HCT116 (cell line): ENCODE results near the gene MTREX.

Experiments used
- POLR2AphosphoS5 ChIP-seq: IDR thresholded peaks from 2 replicates; pipeline ENCODE4 v1.6.1; 2011; ENCODE audit warnings: mild to moderate bottlenecking, low read depth, low read length, moderate library complexity
- ZNF274 ChIP-seq: fragments of 200-500 bp; sonication (Bioruptor generic); IDR thresholded peaks from 2 replicates; pipeline ENCODE4 v1.6.1; 2014; ENCODE audit warnings: mild to moderate bottlenecking, low read depth, low read length, inconsistent platforms
- TF ChIP-seq, protein P1 (sequence below), 3 experiments: fragments of 200-600 bp in 1 of 3; sonication (generic) in 1 of 3; IDR thresholded peaks in 2 of 3; conservative IDR thresholded peaks in 1 of 3; 2 replicates each; pipeline ENCODE4 v1.5.1; 2012 to 2017; ENCODE audit warnings: low read depth in 2 of 3, low read length in 2 of 3, antibody characterized with exemption in 1 of 3, borderline replicate concordance in 1 of 3, control low read depth in 1 of 3, mild to moderate bottlenecking in 1 of 3, mixed read lengths in 1 of 3, mixed run types in 1 of 3, moderate library complexity in 1 of 3; ENCODE audit not compliant: insufficient read depth in 1 of 3

DNA sequence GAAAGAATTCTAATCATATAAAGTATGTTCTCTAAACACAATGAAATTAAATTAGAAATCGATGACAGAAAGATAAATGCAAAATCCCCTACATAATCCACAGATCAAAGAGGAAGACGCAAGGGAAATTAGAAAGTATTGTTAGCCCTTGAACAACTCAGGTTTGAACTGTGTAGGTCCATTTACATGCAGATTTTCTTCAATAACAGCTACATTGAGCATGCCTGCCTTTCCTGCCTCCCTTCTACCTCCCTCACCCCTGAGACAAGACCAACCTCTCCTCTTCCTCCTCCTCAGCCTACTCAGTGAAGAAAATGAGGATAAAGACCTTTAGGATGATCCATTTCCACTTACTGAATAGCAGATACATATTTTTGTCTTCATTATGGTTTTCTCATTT, 151.8 kb downstream of the MTREX start:
- TF ChIP-seq ZNF274 = no peak
- TF ChIP-seq POLR2AphosphoS5 = no peak
- TF ChIP-seq, protein P1, sequence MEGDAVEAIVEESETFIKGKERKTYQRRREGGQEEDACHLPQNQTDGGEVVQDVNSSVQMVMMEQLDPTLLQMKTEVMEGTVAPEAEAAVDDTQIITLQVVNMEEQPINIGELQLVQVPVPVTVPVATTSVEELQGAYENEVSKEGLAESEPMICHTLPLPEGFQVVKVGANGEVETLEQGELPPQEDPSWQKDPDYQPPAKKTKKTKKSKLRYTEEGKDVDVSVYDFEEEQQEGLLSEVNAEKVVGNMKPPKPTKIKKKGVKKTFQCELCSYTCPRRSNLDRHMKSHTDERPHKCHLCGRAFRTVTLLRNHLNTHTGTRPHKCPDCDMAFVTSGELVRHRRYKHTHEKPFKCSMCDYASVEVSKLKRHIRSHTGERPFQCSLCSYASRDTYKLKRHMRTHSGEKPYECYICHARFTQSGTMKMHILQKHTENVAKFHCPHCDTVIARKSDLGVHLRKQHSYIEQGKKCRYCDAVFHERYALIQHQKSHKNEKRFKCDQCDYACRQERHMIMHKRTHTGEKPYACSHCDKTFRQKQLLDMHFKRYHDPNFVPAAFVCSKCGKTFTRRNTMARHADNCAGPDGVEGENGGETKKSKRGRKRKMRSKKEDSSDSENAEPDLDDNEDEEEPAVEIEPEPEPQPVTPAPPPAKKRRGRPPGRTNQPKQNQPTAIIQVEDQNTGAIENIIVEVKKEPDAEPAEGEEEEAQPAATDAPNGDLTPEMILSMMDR (IDR thresholded peaks at IDR 0.05 in 2 of 3, conservative IDR thresholded peaks at IDR 0.05 in 1 of 3; ENCODE audit: borderline replicate concordance in 1 of 3, insufficient read depth in 1 of 3, low read depth in 2 of 3, low read length in 2 of 3) = no peak
